ENCODE measurements around the gene CEP72.

Gene CEP72

GRCh38 chr5:652023-652515 is 39.9 kb downstream of the CEP72 start:
- no peak for TF ChIP-seq CTCF (IDR thresholded peaks at IDR 0.05; ENCODE audit: insufficient read depth, missing control alignments)
- no peak for FAIRE-seq
- no peak for DNase-seq (ENCODE audit: insufficient read length, low spot score)

GRCh38 chr5:652773-653350 is 40.7 kb downstream of the CEP72 start:
- DNase-seq (ENCODE audit: insufficient read length, low spot score) = no peak
- no peak for TF ChIP-seq CTCF (IDR thresholded peaks at IDR 0.05; ENCODE audit: insufficient read depth, missing control alignments)
- FAIRE-seq = no peak

- DNase-seq (ENCODE audit: insufficient read length, low spot score) (no peak), FAIRE-seq (no peak)
- TF ChIP-seq CTCF (IDR thresholded peaks at IDR 0.05; ENCODE audit: insufficient read depth, missing control alignments) = no peak
Observed at GRCh38 chr5:654071-654778, 42.1 kb downstream of the CEP72 start.

- FAIRE-seq (no peak), DNase-seq (ENCODE audit: insufficient read length, low spot score) (no peak)
- TF ChIP-seq CTCF (IDR thresholded peaks at IDR 0.05; ENCODE audit: insufficient read depth, missing control alignments) = no peak
Observed at GRCh38 chr5:655406-655805, 43.3 kb downstream of the CEP72 start.

- TF ChIP-seq CTCF (IDR thresholded peaks at IDR 0.05; ENCODE audit: insufficient read depth, missing control alignments) = no peak
- DNase-seq (ENCODE audit: insufficient read length, low spot score) (no peak), FAIRE-seq (no peak)
Observed at GRCh38 chr5:657570-657969, 45.4 kb downstream of the CEP72 start.

GRCh38 chr5:658103-658502 is 46.0 kb downstream of the CEP72 start:
- DNase-seq (ENCODE audit: insufficient read length, low spot score) (no peak), FAIRE-seq (no peak)
- no peak for TF ChIP-seq CTCF (IDR thresholded peaks at IDR 0.05; ENCODE audit: insufficient read depth, missing control alignments)

All from D721Med (cell line).